Measurements from ENCODE around the gene INVS.
"Not testable (repeated sequence)": the region's sequence is repeated elsewhere in the genome, so short reads cannot be mapped to it uniquely, and the experiment has no call there.

The INVS gene

GRCh38 chr9:100117316-100117715 lies 18.3 kb downstream of the INVS start:
- DNase-seq (ENCODE audit: low spot score) = no peak

GRCh38 chr9:100120286-100120685 lies 21.2 kb downstream of the INVS start:
- no peak for DNase-seq (ENCODE audit: low spot score)

- DNase-seq (ENCODE audit: low spot score) = no peak
Measured at GRCh38 chr9:100125236-100125635, 26.2 kb downstream of the INVS start.

- DNase-seq (ENCODE audit: low spot score) = no peak
Measured at GRCh38 chr9:100125910-100126309, 26.9 kb downstream of the INVS start.

GRCh38 chr9:100126423-100126822 lies 27.4 kb downstream of the INVS start:
- no peak for DNase-seq (ENCODE audit: low spot score)

- no peak for DNase-seq (ENCODE audit: low spot score)
Measured at GRCh38 chr9:100129772-100130171, 30.7 kb downstream of the INVS start.

GRCh38 chr9:100131216-100131615 lies 32.2 kb downstream of the INVS start:
- DNase-seq (ENCODE audit: low spot score) = no peak

- DNase-seq (ENCODE audit: low spot score) = no peak
Measured at GRCh38 chr9:100131875-100132430, 32.9 kb downstream of the INVS start.

GRCh38 chr9:100134731-100135130 lies 35.7 kb downstream of the INVS start:
- DNase-seq (ENCODE audit: low spot score) = no peak

- not testable (repeated sequence) for DNase-seq (ENCODE audit: low spot score)
Measured at GRCh38 chr9:100136799-100137198, 37.8 kb downstream of the INVS start.

GRCh38 chr9:100140303-100140702 lies 41.3 kb downstream of the INVS start:
- DNase-seq (ENCODE audit: low spot score) = not testable (repeated sequence)

- DNase-seq (ENCODE audit: low spot score) = not testable (repeated sequence)
Measured at GRCh38 chr9:100141862-100142261, 42.8 kb downstream of the INVS start.

- not testable (repeated sequence) for DNase-seq (ENCODE audit: low spot score)
Measured at GRCh38 chr9:100145167-100145934, 46.3 kb downstream of the INVS start.

- not testable (repeated sequence) for DNase-seq (ENCODE audit: low spot score)
Measured at GRCh38 chr9:100145976-100146375, 46.9 kb downstream of the INVS start.

- DNase-seq (ENCODE audit: low spot score) = no peak
Measured at GRCh38 chr9:100150214-100150613, 51.2 kb downstream of the INVS start.

GRCh38 chr9:100160021-100160420 lies 61.0 kb downstream of the INVS start:
- DNase-seq (ENCODE audit: low spot score) = no peak

- no peak for DNase-seq (ENCODE audit: low spot score)
Measured at GRCh38 chr9:100167176-100167575, 68.1 kb downstream of the INVS start.

GRCh38 chr9:100167915-100168654 lies 69.0 kb downstream of the INVS start:
- DNase-seq (ENCODE audit: low spot score) = peak; percentile 42

GRCh38 chr9:100170085-100170484 lies 71.0 kb downstream of the INVS start:
- DNase-seq (ENCODE audit: low spot score) = no peak

GRCh38 chr9:100170556-100170955 lies 71.5 kb downstream of the INVS start:
- DNase-seq (ENCODE audit: low spot score) = no peak

- DNase-seq (ENCODE audit: low spot score) = no peak
Measured at GRCh38 chr9:100186356-100186755, 87.3 kb downstream of the INVS start.

- no peak for DNase-seq (ENCODE audit: low spot score)
Measured at GRCh38 chr9:100190339-100190738, 91.3 kb downstream of the INVS start.

GRCh38 chr9:100191264-100191663 lies 92.2 kb downstream of the INVS start:
- no peak for DNase-seq (ENCODE audit: low spot score)

Measured in SK-N-DZ (cell line).